Ovary (tissue), 3 donors: ENCODE results near the gene TENT5C.

Source experiments
- EP300 ChIP-seq: sonication (generic); formaldehyde crosslinking; IDR thresholded peaks from one replicate; pipeline ENCODE4 v1.6.1; 2017; ENCODE audit warnings: antibody characterized with exemption
- POLR2A ChIP-seq: fragments of 450-650 bp; IDR thresholded peaks from one replicate; pipeline ENCODE4 v1.6.1; 2017; ENCODE audit warnings: antibody characterized with exemption, mild to moderate bottlenecking, moderate library complexity
- TF ChIP-seq, protein P1 (sequence below), 3 donors: fragments of 450-650 bp in 2 of 3; fragments of 200-600 bp in 1 of 3; IDR thresholded peaks; one replicate each; pipeline versions ENCODE4 v1.5.1 to v1.8.0; 2016 to 2022; ENCODE audit warnings: antibody characterized with exemption in 3 of 3, mild to moderate bottlenecking in 1 of 3
- donor health status: DM: no; HTN: no; CAD: no.

DNA sequence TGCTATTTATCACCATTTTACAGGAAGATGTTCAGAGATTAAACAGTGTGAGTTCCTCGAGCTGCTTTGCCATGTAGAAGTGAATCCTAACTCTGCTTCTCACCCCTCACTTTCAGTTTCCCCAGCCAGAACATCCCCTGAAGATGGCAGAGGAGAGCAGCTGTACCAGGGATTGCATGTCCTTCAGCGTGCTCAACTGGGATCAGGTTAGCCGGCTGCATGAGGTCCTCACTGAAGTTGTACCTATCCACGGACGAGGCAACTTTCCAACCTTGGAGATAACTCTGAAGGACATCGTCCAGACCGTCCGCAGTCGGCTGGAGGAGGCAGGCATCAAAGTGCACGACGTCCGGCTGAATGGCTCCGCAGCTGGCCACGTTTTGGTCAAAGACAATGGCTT, 16.9 kb downstream of the TENT5C start:
- TF ChIP-seq, protein P1, sequence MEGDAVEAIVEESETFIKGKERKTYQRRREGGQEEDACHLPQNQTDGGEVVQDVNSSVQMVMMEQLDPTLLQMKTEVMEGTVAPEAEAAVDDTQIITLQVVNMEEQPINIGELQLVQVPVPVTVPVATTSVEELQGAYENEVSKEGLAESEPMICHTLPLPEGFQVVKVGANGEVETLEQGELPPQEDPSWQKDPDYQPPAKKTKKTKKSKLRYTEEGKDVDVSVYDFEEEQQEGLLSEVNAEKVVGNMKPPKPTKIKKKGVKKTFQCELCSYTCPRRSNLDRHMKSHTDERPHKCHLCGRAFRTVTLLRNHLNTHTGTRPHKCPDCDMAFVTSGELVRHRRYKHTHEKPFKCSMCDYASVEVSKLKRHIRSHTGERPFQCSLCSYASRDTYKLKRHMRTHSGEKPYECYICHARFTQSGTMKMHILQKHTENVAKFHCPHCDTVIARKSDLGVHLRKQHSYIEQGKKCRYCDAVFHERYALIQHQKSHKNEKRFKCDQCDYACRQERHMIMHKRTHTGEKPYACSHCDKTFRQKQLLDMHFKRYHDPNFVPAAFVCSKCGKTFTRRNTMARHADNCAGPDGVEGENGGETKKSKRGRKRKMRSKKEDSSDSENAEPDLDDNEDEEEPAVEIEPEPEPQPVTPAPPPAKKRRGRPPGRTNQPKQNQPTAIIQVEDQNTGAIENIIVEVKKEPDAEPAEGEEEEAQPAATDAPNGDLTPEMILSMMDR (IDR thresholded peaks at IDR 0.05), result no peak
- TF ChIP-seq POLR2A (no peak), EP300 (no peak)
